IMR-90 (cell line): Measurements from ENCODE around the gene CCDC141. TPM values are rescaled to one million over a fixed set of nuclear protein-coding genes. Genes with fewer than 3 reads are reported as not detected.
"Not testable (repeated sequence)": the region's sequence is repeated elsewhere in the genome, so short reads cannot be mapped to it uniquely, and the experiment has no call there.

Source experiments
- ATAC-seq: fragments of 200-7000 bp; cut with Tn5 transposase; 2 replicates; pipeline ENCODE4 v1.9.1; 2020; ENCODE audit warnings: low read depth, mild to moderate bottlenecking, moderate library complexity
- BruUV-seq: library from RNA; stranded (reverse); fragments of 400-500 nt; replicated peaks from 2 replicates; lab custom pipeline; 2021; lab: Mats Ljungman, UMichigan
- CTCF ChIA-PET: fragments of 300-600 bp; formaldehyde crosslinking; extraction: SDS; loops from one replicate; lab custom pipeline; 2021; ENCODE audit warnings: antibody characterized with exemption; lab: Yijun Ruan, JAX
- POLR2A ChIA-PET: fragments of 300-600 bp; sonication (Branson Sonifier 250); formaldehyde crosslinking; loops from one replicate; lab custom pipeline; 2022; ENCODE audit warnings: antibody characterized with exemption; ENCODE audit not compliant: unreplicated experiment; lab: Charles Lee
- DNase-seq: peaks from one replicate; pipeline ENCODE4 v3.0.0; 2013
- H2AFZ ChIP-seq: replicated peaks from 2 replicates; pipeline ENCODE3; 2013; ENCODE audit warnings: low read length, mild to moderate bottlenecking; ENCODE audit not compliant: poor library complexity
- H2AK5ac ChIP-seq: 2 replicates; pipeline ENCODE4 v1.6.1; 2013; ENCODE audit warnings: low read depth, low read length, inconsistent platforms
- H2AK9ac ChIP-seq: replicated peaks from 2 replicates; pipeline ENCODE3; 2013; ENCODE audit warnings: mild to moderate bottlenecking, low read depth, low read length, moderate library complexity; ENCODE audit not compliant: poor library complexity
- H2BK120ac ChIP-seq: 2 replicates; pipeline ENCODE4 v1.6.1; 2013; ENCODE audit warnings: low read depth, low read length, inconsistent platforms
- H2BK15ac ChIP-seq: 3 replicates; pipeline ENCODE4 v1.6.1; 2013; ENCODE audit warnings: low read depth, low read length, inconsistent platforms
- H2BK20ac ChIP-seq: 2 replicates; pipeline ENCODE4 v1.6.1; 2013; ENCODE audit warnings: low read depth, mild to moderate bottlenecking, inconsistent platforms, low read length, moderate library complexity
- H2BK5ac ChIP-seq: 2 replicates; pipeline ENCODE4 v1.6.1; 2013; ENCODE audit warnings: mild to moderate bottlenecking, low read depth, low read length, inconsistent platforms; ENCODE audit not compliant: poor library complexity, severe bottlenecking
- H3K14ac ChIP-seq: replicated peaks from 2 replicates; pipeline ENCODE4 v1.6.1; 2013; ENCODE audit warnings: low read depth, low read length, inconsistent platforms
- H3K18ac ChIP-seq: 2 replicates; pipeline ENCODE4 v1.6.1; 2013; ENCODE audit warnings: low read depth, low read length, control low read depth
- H3K23ac ChIP-seq: 2 replicates; pipeline ENCODE4 v1.6.1; 2013; ENCODE audit warnings: low read depth, low read length, inconsistent platforms
- H3K27ac ChIP-seq: 2 replicates; pipeline ENCODE4 v1.5.1; 2013; ENCODE audit warnings: mild to moderate bottlenecking, control low read depth, low read length; ENCODE audit not compliant: insufficient read depth
- H3K27me3 ChIP-seq: 2 replicates; pipeline ENCODE4 v1.6.1; 2013; ENCODE audit warnings: low read length; ENCODE audit not compliant: control insufficient read depth, insufficient read depth
- H3K36me3 ChIP-seq: 2 replicates; pipeline ENCODE4 v1.6.1; 2013; ENCODE audit warnings: low read length, mixed read lengths; ENCODE audit not compliant: control insufficient read depth, insufficient read depth
- H3K4ac ChIP-seq: 2 replicates; pipeline ENCODE4 v1.6.1; 2013; ENCODE audit warnings: low read depth, low read length, inconsistent platforms
- H3K4me1 ChIP-seq: 2 replicates; pipeline ENCODE4 v1.6.1; 2013; ENCODE audit warnings: low read length, mixed read lengths; ENCODE audit not compliant: control insufficient read depth, insufficient read depth
- H3K4me2 ChIP-seq: 2 replicates; pipeline ENCODE4 v1.6.1; 2013; ENCODE audit warnings: low read depth, mild to moderate bottlenecking, control low read depth, low read length, moderate library complexity
- H3K4me3 ChIP-seq: 2 replicates; pipeline ENCODE4 v1.5.1; 2013; ENCODE audit warnings: low read depth, mild to moderate bottlenecking, control low read depth, low read length, moderate library complexity; ENCODE audit not compliant: insufficient read depth
- H3K56ac ChIP-seq: 2 replicates; pipeline ENCODE4 v1.6.1; 2013; ENCODE audit warnings: low read length, inconsistent platforms; ENCODE audit not compliant: insufficient read depth; ENCODE audit errors: extremely low read depth
- H3K79me1 ChIP-seq, 2 experiments: 2 replicates each; pipeline ENCODE4 v1.6.1; 2013; ENCODE audit warnings: low read length in 2 of 2, inconsistent platforms in 1 of 2, low read depth in 1 of 2
- H3K9ac ChIP-seq: 2 replicates; pipeline ENCODE4 v1.6.1; 2013; ENCODE audit warnings: low read depth, low read length, control low read depth
- H3K9me1 ChIP-seq: 2 replicates; pipeline ENCODE4 v1.6.1; 2013; ENCODE audit warnings: low read length, inconsistent platforms; ENCODE audit not compliant: insufficient read depth
- H3K9me3 ChIP-seq: 2 replicates; pipeline ENCODE4 v1.6.1; 2013; ENCODE audit warnings: low read length; ENCODE audit not compliant: control insufficient read depth, insufficient read depth
- H4K20me1 ChIP-seq: 2 replicates; pipeline ENCODE4 v1.6.1; 2013; ENCODE audit warnings: low read length, inconsistent platforms; ENCODE audit not compliant: insufficient read depth
- H4K5ac ChIP-seq: 2 replicates; pipeline ENCODE4 v1.6.1; 2013; ENCODE audit warnings: mild to moderate bottlenecking, low read depth, low read length, control low read depth
- H4K8ac ChIP-seq, 2 experiments: 2 replicates each; pipeline ENCODE4 v1.6.1; 2013; ENCODE audit warnings: low read depth in 2 of 2, low read length in 2 of 2, control low read depth in 1 of 2, inconsistent platforms in 1 of 2
- H4K91ac ChIP-seq: 2 replicates; pipeline ENCODE4 v1.6.1; 2013; ENCODE audit warnings: low read depth, low read length, inconsistent platforms; ENCODE audit not compliant: insufficient read depth
- WGBS, 2 experiments: methylation state at CpG; one replicate each; pipeline versions ENCODE4 v1.1.5 to v1.1.7; 2013; ENCODE audit warnings: missing lambda C conversion rate in 2 of 2; ENCODE audit not compliant: insufficient read length in 1 of 2; ENCODE audit errors: extremely low coverage in 2 of 2; 5-methylcytosine and 5-hydroxymethylcytosine counted together
- dilution Hi-C: fragments of 300-500 bp; cut with HindIII; formaldehyde crosslinking; loops from one replicate; pipeline ENCODE4 v1.14.3; 2018; ENCODE audit warnings: low sequenced_read_pairs; ENCODE audit not compliant: unreplicated experiment
- in situ Hi-C: fragments of 300-500 bp; cut with MboI; formaldehyde crosslinking; loops from 3 replicates; pipeline ENCODE4 v1.14.3; 2019; ENCODE audit warnings: low sequenced_read_pairs, inconsistent platforms, mixed read lengths
- intact Hi-C: fragments of 100-400 bp; cut with micrococcal nuclease; formaldehyde crosslinking; loops from 2 replicates; pipeline ENCODE4 v1.10.0; 2022
- polyA plus RNA-seq, 3 experiments: library from polyadenylated mRNA; depleted of rRNA; stranded (reverse); fragments of >200 nt; gene quantifications; 2 replicates each; pipeline ENCODE4 v1.2.3, GENCODE V29; 2012; ENCODE audit warnings: low replicate concordance in 1 of 3
- total RNA-seq: library from RNA; depleted of rRNA; stranded (reverse); fragments of >200 nt; gene quantifications from 2 replicates; pipeline ENCODE4 v1.2.3, GENCODE V29; 2012

The CCDC141 gene
- total and polyA plus RNA-seq, 2 of the 4 experiments (the other 2 are of a cell fraction) = not detected

- DNase-seq, BruUV-seq: not testable (repeated sequence)
- no CpG with 5 or more reads among the region's 3 CpGs for WGBS, 2 experiments
Observed at GRCh38 chr2:178992719-178993118, 57.2 kb downstream of the CCDC141 start.

More at GRCh38 chr2:178992719-178993118, 57.2 kb downstream of the CCDC141 start:
- ATAC-seq, H3K79me1 ChIP-seq, H3K14ac ChIP-seq, H3K4ac ChIP-seq, H2AK9ac ChIP-seq, in situ Hi-C loops, POLR2A ChIA-PET, H3K56ac ChIP-seq, H4K8ac ChIP-seq, H3K4me2 ChIP-seq, H3K9me3 ChIP-seq, H3K9me1 ChIP-seq, H3K36me3 ChIP-seq, H3K9ac ChIP-seq, H3K18ac ChIP-seq, H3K4me3 ChIP-seq, H3K27me3 ChIP-seq, H2AFZ ChIP-seq, intact Hi-C loops, H4K20me1 ChIP-seq, H2BK20ac ChIP-seq, H2BK120ac ChIP-seq, CTCF ChIA-PET, H3K4me1 ChIP-seq, H2AK5ac ChIP-seq, H4K5ac ChIP-seq, H4K91ac ChIP-seq, H2BK15ac ChIP-seq, H3K23ac ChIP-seq, dilution Hi-C loops, H3K27ac ChIP-seq, H2BK5ac ChIP-seq: not testable (repeated sequence)
